ENCODE results near the gene EPAS1.

DNA sequence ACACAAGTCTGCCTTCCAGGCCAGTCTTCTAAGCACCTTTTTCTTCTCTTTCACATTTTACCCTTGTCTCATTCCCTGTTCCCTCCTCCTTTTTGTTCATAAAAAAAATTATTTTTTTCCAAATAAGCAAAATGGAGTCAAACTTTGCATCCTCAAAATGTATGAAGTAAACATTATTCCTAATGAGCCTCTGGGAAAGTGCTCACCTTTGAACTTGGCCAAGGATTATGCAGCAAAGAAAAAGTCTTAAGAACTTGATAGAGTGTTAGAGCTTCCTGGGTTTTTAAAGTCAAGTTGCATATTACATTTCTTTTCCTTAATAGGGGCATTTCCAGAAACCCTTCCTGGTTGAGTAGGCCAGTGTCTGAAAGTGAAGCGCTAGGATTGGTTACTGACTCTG lies 31.6 kb downstream of the EPAS1 start:
- TF ChIP-seq, protein P1, sequence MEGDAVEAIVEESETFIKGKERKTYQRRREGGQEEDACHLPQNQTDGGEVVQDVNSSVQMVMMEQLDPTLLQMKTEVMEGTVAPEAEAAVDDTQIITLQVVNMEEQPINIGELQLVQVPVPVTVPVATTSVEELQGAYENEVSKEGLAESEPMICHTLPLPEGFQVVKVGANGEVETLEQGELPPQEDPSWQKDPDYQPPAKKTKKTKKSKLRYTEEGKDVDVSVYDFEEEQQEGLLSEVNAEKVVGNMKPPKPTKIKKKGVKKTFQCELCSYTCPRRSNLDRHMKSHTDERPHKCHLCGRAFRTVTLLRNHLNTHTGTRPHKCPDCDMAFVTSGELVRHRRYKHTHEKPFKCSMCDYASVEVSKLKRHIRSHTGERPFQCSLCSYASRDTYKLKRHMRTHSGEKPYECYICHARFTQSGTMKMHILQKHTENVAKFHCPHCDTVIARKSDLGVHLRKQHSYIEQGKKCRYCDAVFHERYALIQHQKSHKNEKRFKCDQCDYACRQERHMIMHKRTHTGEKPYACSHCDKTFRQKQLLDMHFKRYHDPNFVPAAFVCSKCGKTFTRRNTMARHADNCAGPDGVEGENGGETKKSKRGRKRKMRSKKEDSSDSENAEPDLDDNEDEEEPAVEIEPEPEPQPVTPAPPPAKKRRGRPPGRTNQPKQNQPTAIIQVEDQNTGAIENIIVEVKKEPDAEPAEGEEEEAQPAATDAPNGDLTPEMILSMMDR (IDR thresholded peaks at IDR 0.05), result no peak
- no peak for TF ChIP-seq EZH2 (IDR thresholded peaks at IDR 0.05)
